Measurements from ENCODE around the gene IL18. TPM values are rescaled to one million over a fixed set of nuclear protein-coding genes. Genes with fewer than 3 reads are reported as not detected.

The IL18 gene
- polyA plus RNA-seq, 2 of the 4 experiments (the other 2 are of a cell fraction): 95.5 to 119 TPM

DNA sequence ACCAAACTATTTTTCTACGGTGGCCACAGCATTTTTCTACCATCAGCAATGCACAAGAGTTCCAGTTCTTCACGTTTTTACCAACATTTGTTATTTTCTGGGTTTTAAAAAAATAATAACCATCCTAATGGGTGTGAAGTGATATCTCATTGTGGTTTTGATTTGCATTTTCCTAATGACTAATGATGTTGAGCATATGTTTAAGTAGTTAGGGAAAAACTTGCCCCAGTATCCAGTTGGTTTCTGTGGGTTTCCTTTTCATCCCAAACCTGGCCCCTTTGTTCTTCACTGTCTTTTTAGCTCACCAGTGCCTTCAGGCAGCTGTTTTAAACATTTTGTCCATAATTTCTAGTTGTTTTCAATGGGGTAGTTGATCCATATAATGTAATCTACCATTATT is 47.6 kb upstream of the IL18 start:
- no peak overlapping the region for H3K4me3 ChIP-seq
- DNase-seq (ENCODE audit: low read depth in 1 of 2, low spot score in 1 of 2) (no peak), FAIRE-seq (no peak), ATAC-seq (no peak)
- TF ChIP-seq, protein P1, sequence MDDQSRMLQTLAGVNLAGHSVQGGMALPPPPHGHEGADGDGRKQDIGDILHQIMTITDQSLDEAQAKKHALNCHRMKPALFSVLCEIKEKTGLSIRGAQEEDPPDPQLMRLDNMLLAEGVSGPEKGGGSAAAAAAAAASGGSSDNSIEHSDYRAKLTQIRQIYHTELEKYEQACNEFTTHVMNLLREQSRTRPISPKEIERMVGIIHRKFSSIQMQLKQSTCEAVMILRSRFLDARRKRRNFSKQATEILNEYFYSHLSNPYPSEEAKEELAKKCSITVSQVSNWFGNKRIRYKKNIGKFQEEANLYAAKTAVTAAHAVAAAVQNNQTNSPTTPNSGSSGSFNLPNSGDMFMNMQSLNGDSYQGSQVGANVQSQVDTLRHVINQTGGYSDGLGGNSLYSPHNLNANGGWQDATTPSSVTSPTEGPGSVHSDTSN (IDR thresholded peaks at IDR 0.05): no peak
- TF ChIP-seq GATA3 (IDR thresholded peaks at IDR 0.05; ENCODE audit: borderline replicate concordance): no peak
- TF ChIP-seq RARB (CRISPR knock-in tag; IDR thresholded peaks at IDR 0.05): no peak
- TF ChIP-seq, protein P2, sequence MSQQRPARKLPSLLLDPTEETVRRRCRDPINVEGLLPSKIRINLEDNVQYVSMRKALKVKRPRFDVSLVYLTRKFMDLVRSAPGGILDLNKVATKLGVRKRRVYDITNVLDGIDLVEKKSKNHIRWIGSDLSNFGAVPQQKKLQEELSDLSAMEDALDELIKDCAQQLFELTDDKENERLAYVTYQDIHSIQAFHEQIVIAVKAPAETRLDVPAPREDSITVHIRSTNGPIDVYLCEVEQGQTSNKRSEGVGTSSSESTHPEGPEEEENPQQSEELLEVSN (IDR thresholded peaks at IDR 0.05; ENCODE audit: borderline replicate concordance, low read depth): no peak
- TF ChIP-seq EHMT2 (IDR thresholded peaks at IDR 0.05; ENCODE audit: low read depth): no peak
- TF ChIP-seq CHD4 (IDR thresholded peaks at IDR 0.05; ENCODE audit: borderline replicate concordance): no peak
- no peak for TF ChIP-seq NR3C1 (IDR thresholded peaks at IDR 0.05)
- TF ChIP-seq, protein P3, sequence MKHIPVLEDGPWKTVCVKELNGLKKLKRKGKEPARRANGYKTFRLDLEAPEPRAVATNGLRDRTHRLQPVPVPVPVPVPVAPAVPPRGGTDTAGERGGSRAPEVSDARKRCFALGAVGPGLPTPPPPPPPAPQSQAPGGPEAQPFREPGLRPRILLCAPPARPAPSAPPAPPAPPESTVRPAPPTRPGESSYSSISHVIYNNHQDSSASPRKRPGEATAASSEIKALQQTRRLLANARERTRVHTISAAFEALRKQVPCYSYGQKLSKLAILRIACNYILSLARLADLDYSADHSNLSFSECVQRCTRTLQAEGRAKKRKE (CRISPR knock-in tag; IDR thresholded peaks at IDR 0.05; ENCODE audit: low read depth): no peak
- TF ChIP-seq, protein P4, sequence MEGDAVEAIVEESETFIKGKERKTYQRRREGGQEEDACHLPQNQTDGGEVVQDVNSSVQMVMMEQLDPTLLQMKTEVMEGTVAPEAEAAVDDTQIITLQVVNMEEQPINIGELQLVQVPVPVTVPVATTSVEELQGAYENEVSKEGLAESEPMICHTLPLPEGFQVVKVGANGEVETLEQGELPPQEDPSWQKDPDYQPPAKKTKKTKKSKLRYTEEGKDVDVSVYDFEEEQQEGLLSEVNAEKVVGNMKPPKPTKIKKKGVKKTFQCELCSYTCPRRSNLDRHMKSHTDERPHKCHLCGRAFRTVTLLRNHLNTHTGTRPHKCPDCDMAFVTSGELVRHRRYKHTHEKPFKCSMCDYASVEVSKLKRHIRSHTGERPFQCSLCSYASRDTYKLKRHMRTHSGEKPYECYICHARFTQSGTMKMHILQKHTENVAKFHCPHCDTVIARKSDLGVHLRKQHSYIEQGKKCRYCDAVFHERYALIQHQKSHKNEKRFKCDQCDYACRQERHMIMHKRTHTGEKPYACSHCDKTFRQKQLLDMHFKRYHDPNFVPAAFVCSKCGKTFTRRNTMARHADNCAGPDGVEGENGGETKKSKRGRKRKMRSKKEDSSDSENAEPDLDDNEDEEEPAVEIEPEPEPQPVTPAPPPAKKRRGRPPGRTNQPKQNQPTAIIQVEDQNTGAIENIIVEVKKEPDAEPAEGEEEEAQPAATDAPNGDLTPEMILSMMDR (IDR thresholded peaks at IDR 0.05): no peak
- TF ChIP-seq CHD2 (IDR thresholded peaks at IDR 0.05; ENCODE audit: low read length, partially characterized antibody): no peak
- no peak for TF ChIP-seq RAD21 (conservative IDR thresholded peaks at IDR 0.05 in 1 of 2, IDR thresholded peaks at IDR 0.05 in 1 of 2)
- no peak for TF ChIP-seq JUN (IDR thresholded peaks at IDR 0.05)
- TF ChIP-seq KDM5A (IDR thresholded peaks at IDR 0.05): no peak
- no peak for TF ChIP-seq EHF (CRISPR knock-in tag; IDR thresholded peaks at IDR 0.05)
- TF ChIP-seq RNF2 (IDR thresholded peaks at IDR 0.05; ENCODE audit: borderline replicate concordance, low read depth): no peak
- TF ChIP-seq, protein P5, sequence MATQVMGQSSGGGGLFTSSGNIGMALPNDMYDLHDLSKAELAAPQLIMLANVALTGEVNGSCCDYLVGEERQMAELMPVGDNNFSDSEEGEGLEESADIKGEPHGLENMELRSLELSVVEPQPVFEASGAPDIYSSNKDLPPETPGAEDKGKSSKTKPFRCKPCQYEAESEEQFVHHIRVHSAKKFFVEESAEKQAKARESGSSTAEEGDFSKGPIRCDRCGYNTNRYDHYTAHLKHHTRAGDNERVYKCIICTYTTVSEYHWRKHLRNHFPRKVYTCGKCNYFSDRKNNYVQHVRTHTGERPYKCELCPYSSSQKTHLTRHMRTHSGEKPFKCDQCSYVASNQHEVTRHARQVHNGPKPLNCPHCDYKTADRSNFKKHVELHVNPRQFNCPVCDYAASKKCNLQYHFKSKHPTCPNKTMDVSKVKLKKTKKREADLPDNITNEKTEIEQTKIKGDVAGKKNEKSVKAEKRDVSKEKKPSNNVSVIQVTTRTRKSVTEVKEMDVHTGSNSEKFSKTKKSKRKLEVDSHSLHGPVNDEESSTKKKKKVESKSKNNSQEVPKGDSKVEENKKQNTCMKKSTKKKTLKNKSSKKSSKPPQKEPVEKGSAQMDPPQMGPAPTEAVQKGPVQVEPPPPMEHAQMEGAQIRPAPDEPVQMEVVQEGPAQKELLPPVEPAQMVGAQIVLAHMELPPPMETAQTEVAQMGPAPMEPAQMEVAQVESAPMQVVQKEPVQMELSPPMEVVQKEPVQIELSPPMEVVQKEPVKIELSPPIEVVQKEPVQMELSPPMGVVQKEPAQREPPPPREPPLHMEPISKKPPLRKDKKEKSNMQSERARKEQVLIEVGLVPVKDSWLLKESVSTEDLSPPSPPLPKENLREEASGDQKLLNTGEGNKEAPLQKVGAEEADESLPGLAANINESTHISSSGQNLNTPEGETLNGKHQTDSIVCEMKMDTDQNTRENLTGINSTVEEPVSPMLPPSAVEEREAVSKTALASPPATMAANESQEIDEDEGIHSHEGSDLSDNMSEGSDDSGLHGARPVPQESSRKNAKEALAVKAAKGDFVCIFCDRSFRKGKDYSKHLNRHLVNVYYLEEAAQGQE (IDR thresholded peaks at IDR 0.05): no peak
- TF ChIP-seq, protein P6, sequence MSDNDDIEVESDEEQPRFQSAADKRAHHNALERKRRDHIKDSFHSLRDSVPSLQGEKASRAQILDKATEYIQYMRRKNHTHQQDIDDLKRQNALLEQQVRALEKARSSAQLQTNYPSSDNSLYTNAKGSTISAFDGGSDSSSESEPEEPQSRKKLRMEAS (IDR thresholded peaks at IDR 0.05): no peak
- H3K4me1 ChIP-seq: 0 out of 3 replicates have a peak, but pooled peaks cover 7% of the 10 kb centered on the region
- no peak overlapping the region for H3K4me2 ChIP-seq
- WGBS (ENCODE audit: missing lambda C conversion rate): 35% methylated on average over 2 of the region's 2 CpGs
- POLR2A ChIA-PET: no interaction called here
- no peak overlapping the region for H3K27ac ChIP-seq
- no peaks in the 10 kb centered on the region for H3K9me3 ChIP-seq
- CTCF ChIA-PET: interaction anchor here (1.4 kb wide), 1 partner anchor 9 kb away, joined by 3 read pairs; no protein-coding TSS in a partner anchor

DNA sequence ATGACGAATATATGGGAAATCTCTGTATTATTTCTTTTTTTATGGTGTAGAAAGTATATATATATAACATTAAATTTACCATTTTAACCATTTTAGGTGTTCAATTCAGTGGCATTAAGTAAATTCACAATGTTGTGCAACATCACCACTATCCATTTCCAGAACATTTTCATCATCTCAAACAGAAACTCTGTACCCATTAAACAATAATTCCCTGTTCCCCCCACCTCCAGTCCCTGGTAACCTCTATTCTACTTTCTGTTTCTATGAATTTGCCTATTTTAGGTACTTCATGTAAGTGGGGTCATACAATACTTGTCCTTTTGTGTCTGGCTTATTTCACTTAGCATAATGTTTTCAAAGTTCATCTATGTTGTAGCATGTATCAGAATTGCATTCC is 47.0 kb upstream of the IL18 start:
- Histone ChIP-seq H3K9me3 (no peaks in the 10 kb centered on the region), H3K4me2 (no peak overlapping the region), H3K4me1 (0 out of 3 replicates have a peak, but pooled peaks cover 3% of the 10 kb centered on the region), H3K27ac (no peak overlapping the region), H3K4me3 (no peak overlapping the region)
- whole genome bisulfite sequencing (ENCODE audit: missing lambda C conversion rate): 24% methylated on average over 1 of the region's 1 CpG
- ATAC-seq: no peak
- CTCF ChIA-PET: no interaction called here
- TF ChIP-seq MAFK (IDR thresholded peaks at IDR 0.05; ENCODE audit: partially characterized antibody): no peak
- TF ChIP-seq, protein P3 (CRISPR knock-in tag; IDR thresholded peaks at IDR 0.05; ENCODE audit: low read depth): no peak
- no peak for DNase-seq (ENCODE audit: low read depth in 1 of 2, low spot score in 1 of 2)
- POLR2A ChIA-PET: no interaction called here
- FAIRE-seq: no peak
